ENCODE measurements around the gene GCGR. TPM values are rescaled to one million over a fixed set of nuclear protein-coding genes. Genes with fewer than 3 reads are reported as not detected.

Gene GCGR
- total and polyA plus RNA-seq, 2 of the 13 experiments (the other 11 are each of a cell fraction or from before 2014, with no cell fraction given) = 0.04 to 0.13 TPM

DNA sequence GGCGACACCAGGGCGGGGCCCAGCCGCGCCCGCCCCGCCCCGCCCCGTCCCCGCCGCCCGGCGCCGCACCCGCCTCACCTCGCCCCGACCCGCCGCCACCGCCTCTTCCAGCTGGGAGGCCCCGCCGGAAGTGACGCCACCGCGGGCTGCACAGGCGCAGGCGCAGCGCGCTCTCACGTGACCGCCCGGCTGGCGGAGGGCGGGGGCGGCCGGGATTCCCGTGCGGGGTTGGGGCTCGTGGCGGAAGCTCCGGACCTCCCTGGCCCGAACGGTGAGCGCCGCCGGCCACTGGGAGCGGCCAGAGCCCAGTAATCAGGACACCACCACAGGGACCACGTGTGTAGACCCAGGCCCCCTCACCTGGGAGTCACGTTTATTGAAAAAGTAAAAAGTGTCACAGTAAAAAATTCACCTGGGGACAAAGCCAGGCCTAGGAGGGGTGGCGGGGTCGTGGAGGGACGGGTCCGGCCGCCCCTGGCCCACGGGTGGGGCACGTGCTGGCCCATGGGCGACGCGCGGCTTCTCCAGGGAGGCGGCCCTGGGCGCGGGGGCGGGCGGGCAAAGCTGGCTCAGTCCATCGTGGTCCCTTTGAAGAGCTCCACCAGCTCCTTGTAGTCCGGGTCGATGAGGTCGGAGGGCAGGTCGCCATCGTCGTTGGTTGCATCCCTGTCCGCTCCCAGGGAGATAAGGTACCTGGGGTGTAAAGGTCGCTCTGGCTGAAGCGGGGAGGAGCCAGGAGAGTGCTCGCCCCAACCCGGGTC lies 29.4 kb downstream of the GCGR start, which contains the start of gene MCRIP1 (continued):
- TF ChIP-seq, protein P1, sequence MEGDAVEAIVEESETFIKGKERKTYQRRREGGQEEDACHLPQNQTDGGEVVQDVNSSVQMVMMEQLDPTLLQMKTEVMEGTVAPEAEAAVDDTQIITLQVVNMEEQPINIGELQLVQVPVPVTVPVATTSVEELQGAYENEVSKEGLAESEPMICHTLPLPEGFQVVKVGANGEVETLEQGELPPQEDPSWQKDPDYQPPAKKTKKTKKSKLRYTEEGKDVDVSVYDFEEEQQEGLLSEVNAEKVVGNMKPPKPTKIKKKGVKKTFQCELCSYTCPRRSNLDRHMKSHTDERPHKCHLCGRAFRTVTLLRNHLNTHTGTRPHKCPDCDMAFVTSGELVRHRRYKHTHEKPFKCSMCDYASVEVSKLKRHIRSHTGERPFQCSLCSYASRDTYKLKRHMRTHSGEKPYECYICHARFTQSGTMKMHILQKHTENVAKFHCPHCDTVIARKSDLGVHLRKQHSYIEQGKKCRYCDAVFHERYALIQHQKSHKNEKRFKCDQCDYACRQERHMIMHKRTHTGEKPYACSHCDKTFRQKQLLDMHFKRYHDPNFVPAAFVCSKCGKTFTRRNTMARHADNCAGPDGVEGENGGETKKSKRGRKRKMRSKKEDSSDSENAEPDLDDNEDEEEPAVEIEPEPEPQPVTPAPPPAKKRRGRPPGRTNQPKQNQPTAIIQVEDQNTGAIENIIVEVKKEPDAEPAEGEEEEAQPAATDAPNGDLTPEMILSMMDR (CRISPR knock-in tag; IDR thresholded peaks at IDR 0.05) = peak; percentile 1; the same call in 1 of the 2 replicates
- TF ChIP-seq, protein P2, sequence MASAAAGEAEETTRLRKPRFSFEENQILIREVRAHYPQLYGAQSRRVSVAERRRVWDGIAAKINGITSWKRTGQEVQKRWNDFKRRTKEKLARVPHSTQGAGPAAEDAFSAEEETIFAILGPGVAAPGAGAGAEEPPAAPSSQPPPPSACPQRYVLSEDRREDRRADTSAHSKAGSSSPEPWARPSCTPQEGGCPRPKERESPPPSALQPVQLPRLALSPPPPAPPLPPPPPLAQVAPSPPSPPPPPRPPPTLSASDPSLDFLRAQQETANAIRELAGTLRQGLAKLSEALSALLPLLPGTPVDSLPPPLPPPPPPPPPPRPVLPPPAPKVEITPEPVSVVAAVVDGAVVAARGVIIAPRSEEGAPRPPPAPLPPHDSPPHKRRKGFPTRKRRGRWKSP (CRISPR knock-in tag; IDR thresholded peaks at IDR 0.05) = peak; percentile 78; the same call in 1 of the 2 replicates
- TF ChIP-seq ZNF792 (CRISPR knock-in tag; IDR thresholded peaks at IDR 0.05) (peak; percentile 62; the same call in 1 of the 2 replicates), ZFP36L2 (CRISPR knock-in tag; IDR thresholded peaks at IDR 0.05) (no peak), TARDBP (CRISPR knock-in tag; IDR thresholded peaks at IDR 0.05) (peak; percentile 72; the same call in 1 of the 2 replicates), ZNF773 (CRISPR knock-in tag; IDR thresholded peaks at IDR 0.05; ENCODE audit: borderline replicate concordance) (peak; percentile 93; the same call in 1 of the 2 replicates), RFX3 (CRISPR knock-in tag; IDR thresholded peaks at IDR 0.05) (no peak), U2AF2 (IDR thresholded peaks at IDR 0.05; ENCODE audit: low read depth, low read length) (no peak), NCOA5 (CRISPR knock-in tag; IDR thresholded peaks at IDR 0.05) (no peak), ZNF24 (IDR thresholded peaks at IDR 0.05) (no peak), ZNF547 (CRISPR knock-in tag; IDR thresholded peaks at IDR 0.05) (peak; percentile 97)
- TF ChIP-seq, protein P3, sequence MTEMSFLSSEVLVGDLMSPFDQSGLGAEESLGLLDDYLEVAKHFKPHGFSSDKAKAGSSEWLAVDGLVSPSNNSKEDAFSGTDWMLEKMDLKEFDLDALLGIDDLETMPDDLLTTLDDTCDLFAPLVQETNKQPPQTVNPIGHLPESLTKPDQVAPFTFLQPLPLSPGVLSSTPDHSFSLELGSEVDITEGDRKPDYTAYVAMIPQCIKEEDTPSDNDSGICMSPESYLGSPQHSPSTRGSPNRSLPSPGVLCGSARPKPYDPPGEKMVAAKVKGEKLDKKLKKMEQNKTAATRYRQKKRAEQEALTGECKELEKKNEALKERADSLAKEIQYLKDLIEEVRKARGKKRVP (CRISPR knock-in tag; IDR thresholded peaks at IDR 0.05) = peak in 1 of 2 experiments; percentile 71; a peak in 2 of 4 replicates
- TF ChIP-seq, protein P4, sequence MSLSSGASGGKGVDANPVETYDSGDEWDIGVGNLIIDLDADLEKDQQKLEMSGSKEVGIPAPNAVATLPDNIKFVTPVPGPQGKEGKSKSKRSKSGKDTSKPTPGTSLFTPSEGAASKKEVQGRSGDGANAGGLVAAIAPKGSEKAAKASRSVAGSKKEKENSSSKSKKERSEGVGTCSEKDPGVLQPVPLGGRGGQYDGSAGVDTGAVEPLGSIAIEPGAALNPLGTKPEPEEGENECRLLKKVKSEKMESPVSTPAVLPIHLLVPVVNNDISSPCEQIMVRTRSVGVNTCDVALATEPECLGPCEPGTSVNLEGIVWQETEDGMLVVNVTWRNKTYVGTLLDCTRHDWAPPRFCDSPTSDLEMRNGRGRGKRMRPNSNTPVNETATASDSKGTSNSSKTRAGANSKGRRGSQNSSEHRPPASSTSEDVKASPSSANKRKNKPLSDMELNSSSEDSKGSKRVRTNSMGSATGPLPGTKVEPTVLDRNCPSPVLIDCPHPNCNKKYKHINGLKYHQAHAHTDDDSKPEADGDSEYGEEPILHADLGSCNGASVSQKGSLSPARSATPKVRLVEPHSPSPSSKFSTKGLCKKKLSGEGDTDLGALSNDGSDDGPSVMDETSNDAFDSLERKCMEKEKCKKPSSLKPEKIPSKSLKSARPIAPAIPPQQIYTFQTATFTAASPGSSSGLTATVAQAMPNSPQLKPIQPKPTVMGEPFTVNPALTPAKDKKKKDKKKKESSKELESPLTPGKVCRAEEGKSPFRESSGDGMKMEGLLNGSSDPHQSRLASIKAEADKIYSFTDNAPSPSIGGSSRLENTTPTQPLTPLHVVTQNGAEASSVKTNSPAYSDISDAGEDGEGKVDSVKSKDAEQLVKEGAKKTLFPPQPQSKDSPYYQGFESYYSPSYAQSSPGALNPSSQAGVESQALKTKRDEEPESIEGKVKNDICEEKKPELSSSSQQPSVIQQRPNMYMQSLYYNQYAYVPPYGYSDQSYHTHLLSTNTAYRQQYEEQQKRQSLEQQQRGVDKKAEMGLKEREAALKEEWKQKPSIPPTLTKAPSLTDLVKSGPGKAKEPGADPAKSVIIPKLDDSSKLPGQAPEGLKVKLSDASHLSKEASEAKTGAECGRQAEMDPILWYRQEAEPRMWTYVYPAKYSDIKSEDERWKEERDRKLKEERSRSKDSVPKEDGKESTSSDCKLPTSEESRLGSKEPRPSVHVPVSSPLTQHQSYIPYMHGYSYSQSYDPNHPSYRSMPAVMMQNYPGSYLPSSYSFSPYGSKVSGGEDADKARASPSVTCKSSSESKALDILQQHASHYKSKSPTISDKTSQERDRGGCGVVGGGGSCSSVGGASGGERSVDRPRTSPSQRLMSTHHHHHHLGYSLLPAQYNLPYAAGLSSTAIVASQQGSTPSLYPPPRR (CRISPR knock-in tag; IDR thresholded peaks at IDR 0.05; ENCODE audit: borderline replicate concordance) = peak; percentile 85
- TF ChIP-seq, protein P5, sequence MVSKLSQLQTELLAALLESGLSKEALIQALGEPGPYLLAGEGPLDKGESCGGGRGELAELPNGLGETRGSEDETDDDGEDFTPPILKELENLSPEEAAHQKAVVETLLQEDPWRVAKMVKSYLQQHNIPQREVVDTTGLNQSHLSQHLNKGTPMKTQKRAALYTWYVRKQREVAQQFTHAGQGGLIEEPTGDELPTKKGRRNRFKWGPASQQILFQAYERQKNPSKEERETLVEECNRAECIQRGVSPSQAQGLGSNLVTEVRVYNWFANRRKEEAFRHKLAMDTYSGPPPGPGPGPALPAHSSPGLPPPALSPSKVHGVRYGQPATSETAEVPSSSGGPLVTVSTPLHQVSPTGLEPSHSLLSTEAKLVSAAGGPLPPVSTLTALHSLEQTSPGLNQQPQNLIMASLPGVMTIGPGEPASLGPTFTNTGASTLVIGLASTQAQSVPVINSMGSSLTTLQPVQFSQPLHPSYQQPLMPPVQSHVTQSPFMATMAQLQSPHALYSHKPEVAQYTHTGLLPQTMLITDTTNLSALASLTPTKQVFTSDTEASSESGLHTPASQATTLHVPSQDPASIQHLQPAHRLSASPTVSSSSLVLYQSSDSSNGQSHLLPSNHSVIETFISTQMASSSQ (IDR thresholded peaks at IDR 0.05; ENCODE audit: low read depth) = no peak
- TF ChIP-seq, protein P5 (CRISPR knock-in tag; IDR thresholded peaks at IDR 0.05; ENCODE audit: borderline replicate concordance) = no peak; the same call in 1 of the 2 replicates

Data from HepG2 (cell line).